PC-3 (cell line): Measurements from ENCODE around the gene ABCG4.

Experiments
- EZH2phosphoT487 ChIP-seq: fragments of 300-600 bp; sonication (generic); IDR thresholded peaks from 2 replicates; pipeline ENCODE4 v1.6.1; 2018; ENCODE audit warnings: mild to moderate bottlenecking, antibody characterized with exemption, low read length, borderline replicate concordance
- TF ChIP-seq, protein P1 (sequence below): fragments of 300-600 bp; sonication (generic); conservative IDR thresholded peaks from 2 replicates; pipeline ENCODE4 v1.5.1; 2017; ENCODE audit warnings: antibody characterized with exemption, low read depth, mild to moderate bottlenecking, low read length

GRCh38 chr11:119145551-119145950, 3.3 kb upstream of the ABCG4 start:
- TF ChIP-seq, protein P1, sequence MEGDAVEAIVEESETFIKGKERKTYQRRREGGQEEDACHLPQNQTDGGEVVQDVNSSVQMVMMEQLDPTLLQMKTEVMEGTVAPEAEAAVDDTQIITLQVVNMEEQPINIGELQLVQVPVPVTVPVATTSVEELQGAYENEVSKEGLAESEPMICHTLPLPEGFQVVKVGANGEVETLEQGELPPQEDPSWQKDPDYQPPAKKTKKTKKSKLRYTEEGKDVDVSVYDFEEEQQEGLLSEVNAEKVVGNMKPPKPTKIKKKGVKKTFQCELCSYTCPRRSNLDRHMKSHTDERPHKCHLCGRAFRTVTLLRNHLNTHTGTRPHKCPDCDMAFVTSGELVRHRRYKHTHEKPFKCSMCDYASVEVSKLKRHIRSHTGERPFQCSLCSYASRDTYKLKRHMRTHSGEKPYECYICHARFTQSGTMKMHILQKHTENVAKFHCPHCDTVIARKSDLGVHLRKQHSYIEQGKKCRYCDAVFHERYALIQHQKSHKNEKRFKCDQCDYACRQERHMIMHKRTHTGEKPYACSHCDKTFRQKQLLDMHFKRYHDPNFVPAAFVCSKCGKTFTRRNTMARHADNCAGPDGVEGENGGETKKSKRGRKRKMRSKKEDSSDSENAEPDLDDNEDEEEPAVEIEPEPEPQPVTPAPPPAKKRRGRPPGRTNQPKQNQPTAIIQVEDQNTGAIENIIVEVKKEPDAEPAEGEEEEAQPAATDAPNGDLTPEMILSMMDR, result no peak
- no peak for TF ChIP-seq EZH2phosphoT487
